Fibroblast of lung (primary cell): ENCODE data around the gene SPPL3. TPM values are rescaled to one million over a fixed set of nuclear protein-coding genes. Genes with fewer than 3 reads are reported as not detected.

Experiments used
- DNase-seq, 2 donors: peaks; one replicate each; pipeline versions ENCODE4 v3.0.0 to v3.0.0-alpha.2; 2010; ENCODE audit warnings: low read depth in 2 of 2
- H2AFZ ChIP-seq: 2 replicates; pipeline ENCODE4 v1.5.1; 2012; ENCODE audit warnings: low read length, control low read depth, inconsistent platforms
- H3K27ac ChIP-seq: 2 replicates; pipeline ENCODE4 v1.5.1; 2011; ENCODE audit warnings: low read length, control low read depth; ENCODE audit not compliant: insufficient read depth
- H3K27me3 ChIP-seq: 2 replicates; pipeline ENCODE4 v1.5.1; 2011; ENCODE audit warnings: mild to moderate bottlenecking, low read length; ENCODE audit not compliant: control insufficient read depth, insufficient read depth
- H3K36me3 ChIP-seq: 2 replicates; pipeline ENCODE4 v1.5.1; 2011; ENCODE audit warnings: low read length; ENCODE audit not compliant: control insufficient read depth, insufficient read depth
- H3K4me1 ChIP-seq: 2 replicates; pipeline ENCODE4 v1.5.1; 2011; ENCODE audit warnings: low read length; ENCODE audit not compliant: control insufficient read depth, insufficient read depth; ENCODE audit errors: extremely low read depth
- H3K4me2 ChIP-seq: 2 replicates; pipeline ENCODE4 v1.5.1; 2011; ENCODE audit warnings: low read length, control low read depth; ENCODE audit not compliant: insufficient read depth; ENCODE audit errors: extremely low read depth
- H3K4me3 ChIP-seq, 4 experiments: fragments of 200-600 bp in 1 of 4; sonication (generic) in 1 of 4; replicated peaks in 1 of 4; 2 replicates each; pipeline ENCODE4 v1.5.1; 2011 to 2016; ENCODE audit warnings: low read length in 4 of 4, low read depth in 3 of 4, mild to moderate bottlenecking in 3 of 4, control low read depth in 2 of 4, inconsistent platforms in 1 of 4, mixed read lengths in 1 of 4; ENCODE audit not compliant: insufficient read depth in 1 of 4; ENCODE audit errors: control extremely low read depth in 1 of 4
- H3K79me2 ChIP-seq: 2 replicates; pipeline ENCODE4 v1.5.1; 2012; ENCODE audit warnings: mild to moderate bottlenecking, low read length, inconsistent platforms; ENCODE audit not compliant: control insufficient read depth, insufficient read depth
- H3K9ac ChIP-seq: 2 replicates; pipeline ENCODE4 v1.5.1; 2011; ENCODE audit warnings: mild to moderate bottlenecking, low read length, control low read depth; ENCODE audit not compliant: insufficient read depth
- H3K9me3 ChIP-seq: 2 replicates; pipeline ENCODE4 v1.5.1; 2012; ENCODE audit warnings: low read depth, low read length; ENCODE audit not compliant: control insufficient read depth, insufficient read depth
- H4K20me1 ChIP-seq: 2 replicates; pipeline ENCODE4 v1.5.1; 2011; ENCODE audit warnings: low read length; ENCODE audit not compliant: control insufficient read depth, insufficient read depth; ENCODE audit errors: extremely low read depth
- CTCF ChIP-seq, 2 donors: IDR thresholded peaks in 1 of 2; conservative IDR thresholded peaks in 1 of 2; 1 replicate in 1 of 2; 2 replicates in 1 of 2; pipeline ENCODE4 v1.5.1; 2011 to 2012; ENCODE audit warnings: low read length in 2 of 2, control low read depth in 1 of 2, inconsistent platforms in 1 of 2, low read depth in 1 of 2, mild to moderate bottlenecking in 1 of 2
- EZH2 ChIP-seq: IDR thresholded peaks from 2 replicates; pipeline ENCODE4 v1.5.1; 2012; ENCODE audit warnings: low read length, control low read depth, mild to moderate bottlenecking; ENCODE audit errors: missing control alignments
- polyA plus RNA-seq, 2 donors: library from polyadenylated mRNA; depleted of rRNA in 1 of 2; stranded (reverse) in 1 of 2; unstranded in 1 of 2; fragments of >200 nt; gene quantifications; 2 replicates each; pipeline ENCODE4 v1.2.1, GENCODE V29; 2011 to 2012; ENCODE audit warnings: missing spikeins in 1 of 2
- total RNA-seq: library from RNA; depleted of rRNA; stranded (reverse); fragments of >200 nt; gene quantifications from 2 replicates; pipeline ENCODE4 v1.2.1, GENCODE V29; 2014

The SPPL3 gene
- total and polyA plus RNA-seq, 2 donors (not counting 1 experiment from before 2014, with no cell fraction given), result 7.1 to 41.4 TPM

- Histone ChIP-seq H3K4me1 (no peaks in the 10 kb centered on the region), H3K27ac (no peak overlapping the region), H3K79me2 (peaks cover 6% of the 10 kb centered on the region), H3K9ac (no peak overlapping the region), H3K27me3 (no peaks in the 10 kb centered on the region), H2AFZ (no peak overlapping the region), H3K4me2 (no peak overlapping the region), H3K4me3 (no peak overlapping the region), H3K36me3 (no peaks in the 10 kb centered on the region), H4K20me1 (no peaks in the 10 kb centered on the region), H3K9me3 (no peaks in the 10 kb centered on the region)
- TF ChIP-seq EZH2 (no peak), CTCF (conservative IDR thresholded peaks at IDR 0.05 in 1 of 2, IDR thresholded peaks at IDR 0.05 in 1 of 2; ENCODE audit: low read depth in 1 of 2, low read length in 2 of 2) (no peak)
- peak in 1 of 2 donors; percentile 23 for DNase-seq
These were observed 42.9 kb downstream of the SPPL3 start for GRCh38 chr12:120861074-120861795.

DNA sequence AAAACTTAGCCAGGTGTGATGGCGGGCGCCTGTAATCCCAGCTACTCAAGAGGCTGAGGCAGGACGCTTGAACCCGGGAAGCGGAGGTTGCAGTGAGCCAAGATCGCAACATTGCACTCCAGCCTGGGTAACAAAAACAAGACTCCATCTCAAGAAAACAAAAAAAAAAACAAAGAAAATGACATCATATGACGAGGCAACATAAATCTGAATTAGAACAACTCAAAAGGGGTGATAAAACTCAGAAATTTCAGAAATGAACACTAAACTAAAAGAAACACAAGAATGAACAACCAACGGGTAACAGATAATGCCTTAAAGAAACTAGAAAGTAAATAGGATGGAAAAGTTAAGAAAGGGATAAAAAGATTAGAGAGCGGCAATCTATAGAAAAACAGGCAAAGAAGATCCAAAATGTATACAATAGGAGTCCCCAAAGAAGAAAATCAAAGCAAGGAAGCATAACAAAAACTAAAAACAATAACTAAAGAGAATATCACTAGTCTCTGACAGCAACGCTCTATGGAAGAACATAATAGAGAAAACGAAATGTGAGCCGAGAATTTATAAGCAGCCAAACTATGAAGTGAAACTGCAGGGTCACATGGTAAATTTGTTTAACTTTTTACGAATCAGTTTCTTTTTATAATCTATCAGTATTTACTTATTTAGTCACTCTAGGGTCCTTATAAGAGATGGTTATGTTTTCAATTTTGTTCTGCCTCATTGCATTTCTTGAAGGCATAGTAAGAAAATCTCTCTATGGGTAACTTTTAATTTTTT, 45.7 kb downstream of the SPPL3 start:
- H3K4me1 ChIP-seq, result no peaks in the 10 kb centered on the region
- no peak overlapping the region for H3K27ac ChIP-seq
- H4K20me1 ChIP-seq, result no peaks in the 10 kb centered on the region
- no peaks in the 10 kb centered on the region for H3K27me3 ChIP-seq
- H3K9ac ChIP-seq, result no peak overlapping the region
- H3K9me3 ChIP-seq, result no peaks in the 10 kb centered on the region
- no peak overlapping the region for H2AFZ ChIP-seq
- no peaks in the 10 kb centered on the region for H3K79me2 ChIP-seq
- TF ChIP-seq EZH2 (no peak), CTCF (conservative IDR thresholded peaks at IDR 0.05 in 1 of 2, IDR thresholded peaks at IDR 0.05 in 1 of 2; ENCODE audit: low read depth in 1 of 2, low read length in 2 of 2) (no peak)
- H3K4me2 ChIP-seq, result no peak overlapping the region
- DNase-seq, result no peak
- H3K4me3 ChIP-seq, result no peak overlapping the region
- H3K36me3 ChIP-seq, result no peaks in the 10 kb centered on the region

- no peaks in the 10 kb centered on the region for H3K79me2 ChIP-seq
- no peak for DNase-seq
These were observed 47.2 kb downstream of the SPPL3 start for GRCh38 chr12:120856980-120857379.

More at GRCh38 chr12:120856980-120857379, 47.2 kb downstream of the SPPL3 start:
- H3K4me1 ChIP-seq, result no peaks in the 10 kb centered on the region
- no peaks in the 10 kb centered on the region for H4K20me1 ChIP-seq
- no peak overlapping the region for H2AFZ ChIP-seq
- H3K4me2 ChIP-seq, result no peak overlapping the region
- TF ChIP-seq CTCF (conservative IDR thresholded peaks at IDR 0.05 in 1 of 2, IDR thresholded peaks at IDR 0.05 in 1 of 2; ENCODE audit: low read depth in 1 of 2, low read length in 2 of 2), result peak; percentile 30 to 45
- no peak for TF ChIP-seq EZH2
- no peaks in the 10 kb centered on the region for H3K9me3 ChIP-seq
- no peak overlapping the region for H3K27ac ChIP-seq
- H3K27me3 ChIP-seq, result no peaks in the 10 kb centered on the region
- H3K36me3 ChIP-seq, result no peaks in the 10 kb centered on the region
- no peak overlapping the region for H3K9ac ChIP-seq
- no peak overlapping the region for H3K4me3 ChIP-seq
